Mesothelial cell of epicardium (in vitro differentiated cells): ENCODE measurements around the gene PHF21A. TPM values are rescaled to one million over a fixed set of nuclear protein-coding genes. Genes with fewer than 3 reads are reported as not detected.

ENCODE experiments used
- DNase-seq, 2 experiments: peaks; one replicate each; pipeline ENCODE4 v3.0.0; 2021; ENCODE audit warnings: low spot score in 2 of 2; ENCODE audit not compliant: unreplicated experiment in 2 of 2
- H3K27ac Mint-ChIP-seq: 2 replicates; pipeline ENCODE4 v1.8.0; 2021; ENCODE audit warnings: mixed read lengths
- H3K27me3 Mint-ChIP-seq: 2 replicates; pipeline ENCODE4 v1.8.0; 2021; ENCODE audit warnings: low read depth, mixed read lengths
- H3K36me3 Mint-ChIP-seq: 2 replicates; pipeline ENCODE4 v1.8.0; 2021; ENCODE audit warnings: mixed read lengths
- H3K4me1 Mint-ChIP-seq: 2 replicates; pipeline ENCODE4 v1.8.0; 2021; ENCODE audit warnings: mixed read lengths
- H3K4me3 Mint-ChIP-seq: 2 replicates; pipeline ENCODE4 v1.8.0; 2021; ENCODE audit warnings: mild to moderate bottlenecking, moderate library complexity, mixed read lengths
- H3K9me3 Mint-ChIP-seq: 2 replicates; pipeline ENCODE4 v1.8.0; 2021; ENCODE audit warnings: mixed read lengths
- CTCF ChIP-seq: fragments of 200-600 bp; sonication (generic); IDR thresholded peaks from one replicate; pipeline ENCODE4 v1.5.0; 2021; ENCODE audit warnings: antibody characterized with exemption; ENCODE audit not compliant: unreplicated experiment
- total RNA-seq: library from RNA; stranded (reverse); gene quantifications from 3 replicates; pipeline ENCODE4 v1.2.1, GENCODE V29; 2021

The PHF21A gene
- total RNA-seq, 1 donor from 2014 or later = 106 TPM

GRCh38 chr11:45994371-45995341 is 126.6 kb downstream of the PHF21A start:
- Mint-ChIP-seq H3K27ac (peak overlapping the region; percentile 11), H3K4me1 (peaks cover 37% of the 10 kb centered on the region)
- no peak for DNase-seq

GRCh38 chr11:45993531-45994001 is 127.7 kb downstream of the PHF21A start:
- Mint-ChIP-seq H3K27me3 (no peaks in the 10 kb centered on the region), H3K27ac (peak overlapping the region; percentile 70), H3K4me1 (peaks cover 37% of the 10 kb centered on the region), H3K36me3 (no peaks in the 10 kb centered on the region), H3K4me3 (no peak overlapping the region), H3K9me3 (no peaks in the 10 kb centered on the region)
- DNase-seq = no peak
- no peak for TF ChIP-seq CTCF

More at GRCh38 chr11:45994371-45995341, 126.6 kb downstream of the PHF21A start:
- H3K36me3 Mint-ChIP-seq = no peaks in the 10 kb centered on the region
- H3K4me3 Mint-ChIP-seq = no peak overlapping the region
- no peaks in the 10 kb centered on the region for H3K9me3 Mint-ChIP-seq
- no peaks in the 10 kb centered on the region for H3K27me3 Mint-ChIP-seq
- no peak for TF ChIP-seq CTCF

- no peak for DNase-seq
- no peaks in the 10 kb centered on the region for H3K27me3 Mint-ChIP-seq
- no peaks in the 10 kb centered on the region for H3K36me3 Mint-ChIP-seq
- no peak for TF ChIP-seq CTCF
- no peak overlapping the region for H3K27ac Mint-ChIP-seq
- H3K4me3 Mint-ChIP-seq = no peak overlapping the region
- no peaks in the 10 kb centered on the region for H3K9me3 Mint-ChIP-seq
- H3K4me1 Mint-ChIP-seq = peaks cover 18% of the 10 kb centered on the region
Observed at GRCh38 chr11:45988921-45989320, 132.3 kb downstream of the PHF21A start.

- H3K4me1 Mint-ChIP-seq = peaks cover 20% of the 10 kb centered on the region
- no peak for DNase-seq
- H3K9me3 Mint-ChIP-seq = no peaks in the 10 kb centered on the region
- H3K36me3 Mint-ChIP-seq = no peaks in the 10 kb centered on the region
- H3K4me3 Mint-ChIP-seq = no peak overlapping the region
- no peak for TF ChIP-seq CTCF
- H3K27me3 Mint-ChIP-seq = no peaks in the 10 kb centered on the region
- peak overlapping the region; percentile 1 for H3K27ac Mint-ChIP-seq
Observed at GRCh38 chr11:45985212-45985611, 136.0 kb downstream of the PHF21A start.

GRCh38 chr11:45984192-45984591 is 137.1 kb downstream of the PHF21A start:
- Mint-ChIP-seq H3K27ac (peak overlapping the region; percentile 40), H3K9me3 (no peaks in the 10 kb centered on the region)

More at GRCh38 chr11:45984192-45984591, 137.1 kb downstream of the PHF21A start:
- Mint-ChIP-seq H3K4me1 (peaks cover 20% of the 10 kb centered on the region), H3K27me3 (no peaks in the 10 kb centered on the region), H3K4me3 (no peak overlapping the region), H3K36me3 (peaks cover 2% of the 10 kb centered on the region)
- DNase-seq = no peak
- TF ChIP-seq CTCF = no peak
